HG03469 (cell line): ENCODE measurements around the gene LRR1.
"Not testable (repeated sequence)": the region's sequence is repeated elsewhere in the genome, so short reads cannot be mapped to it uniquely, and the experiment has no call there.

Experiments
- ATAC-seq: cut with Tn5 transposase; IDR thresholded peaks from one replicate; pipeline ENCODE4 v1.9.1; 2021; ENCODE audit warnings: mild to moderate bottlenecking, moderate library complexity, moderate number of reproducible peaks; ENCODE audit not compliant: unreplicated experiment

Gene LRR1

DNA sequence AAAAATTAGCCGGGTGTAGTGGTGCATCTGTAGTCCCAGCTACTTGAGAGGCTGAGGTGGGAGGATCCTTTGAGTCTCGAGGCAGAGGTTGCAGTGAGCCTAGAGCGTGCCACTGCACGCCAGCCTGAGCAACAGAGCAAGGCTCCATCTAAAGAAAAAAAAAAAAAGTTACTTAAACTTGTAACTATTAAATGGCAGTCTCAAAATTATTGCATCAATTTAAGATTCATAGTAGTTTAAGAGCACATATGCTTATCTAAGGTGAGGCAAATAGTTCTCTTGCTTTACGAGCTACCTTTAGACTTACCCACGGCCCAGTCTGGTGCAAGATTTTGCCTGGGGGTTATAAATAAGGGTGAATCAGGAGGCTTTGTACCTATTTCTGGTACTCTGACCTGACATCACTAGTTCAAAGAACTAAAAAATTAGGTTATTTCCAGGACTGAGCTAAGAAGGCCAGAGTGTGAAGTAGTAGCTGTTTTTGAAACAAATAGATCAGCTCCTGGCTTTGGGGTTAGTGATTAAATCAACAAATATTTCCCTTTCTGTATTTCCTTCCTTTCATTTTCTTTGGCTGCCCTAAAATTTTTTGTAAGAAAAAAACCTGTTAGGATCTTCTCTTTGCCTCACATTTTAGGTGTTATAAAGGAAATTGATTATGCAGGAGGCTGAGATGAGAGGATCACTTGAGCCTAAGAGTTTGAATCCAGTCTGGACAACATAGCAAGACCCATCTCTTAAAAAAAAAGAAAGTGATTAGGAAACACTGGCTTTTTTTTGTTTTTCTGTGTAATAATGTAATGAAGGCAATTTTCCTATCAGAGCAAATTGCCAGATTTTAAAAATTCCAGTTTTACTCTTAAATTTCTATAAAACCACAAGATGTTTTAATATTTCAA lies 25.4 kb downstream of the LRR1 start:
- no peak for ATAC-seq

DNA sequence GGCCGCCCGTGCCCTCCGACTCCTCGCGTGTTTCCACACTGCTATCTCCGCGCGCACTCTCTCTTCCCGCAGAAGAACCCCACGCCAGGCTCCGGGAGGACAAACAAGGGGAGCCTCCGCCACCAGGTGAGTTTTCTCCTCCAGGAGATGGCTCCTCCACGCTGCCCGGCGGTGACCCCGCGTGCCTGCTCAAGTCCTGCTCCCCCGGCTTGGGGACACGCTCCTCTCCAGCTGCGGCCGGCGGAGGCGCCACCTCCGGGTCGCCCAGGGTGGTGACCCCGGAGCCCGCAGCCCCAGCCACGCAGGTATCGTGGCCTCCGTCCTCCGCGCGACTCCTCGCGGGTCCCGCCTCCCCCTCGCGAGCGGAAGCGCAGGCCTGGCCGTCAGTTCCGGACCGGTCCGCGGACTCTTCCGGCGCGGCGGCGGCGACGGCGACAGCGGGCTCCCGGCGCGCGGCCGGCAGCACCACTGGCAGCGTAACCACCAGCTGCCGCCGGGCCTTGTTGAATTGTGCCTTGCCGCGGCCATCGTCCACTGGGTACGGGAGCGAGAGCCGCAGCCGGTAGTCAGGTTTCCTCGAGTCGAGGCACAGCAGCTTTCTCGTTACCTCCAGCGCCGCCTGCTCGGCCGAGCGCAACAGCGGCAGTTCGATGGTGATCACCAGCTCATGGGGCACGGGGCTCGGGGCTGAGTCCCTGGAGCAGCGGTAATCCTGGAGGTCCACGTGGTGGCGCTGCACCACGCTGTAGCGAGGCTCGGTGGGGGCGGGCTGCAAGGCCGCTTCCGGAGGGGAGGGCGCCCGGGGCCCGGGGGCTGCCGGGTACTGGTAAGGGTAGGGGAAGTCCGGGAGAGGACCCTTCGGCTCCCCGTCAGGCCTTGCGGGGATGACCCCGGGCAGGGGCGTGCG lies 35.2 kb downstream of the LRR1 start:
- peak; percentile 67 for ATAC-seq

DNA sequence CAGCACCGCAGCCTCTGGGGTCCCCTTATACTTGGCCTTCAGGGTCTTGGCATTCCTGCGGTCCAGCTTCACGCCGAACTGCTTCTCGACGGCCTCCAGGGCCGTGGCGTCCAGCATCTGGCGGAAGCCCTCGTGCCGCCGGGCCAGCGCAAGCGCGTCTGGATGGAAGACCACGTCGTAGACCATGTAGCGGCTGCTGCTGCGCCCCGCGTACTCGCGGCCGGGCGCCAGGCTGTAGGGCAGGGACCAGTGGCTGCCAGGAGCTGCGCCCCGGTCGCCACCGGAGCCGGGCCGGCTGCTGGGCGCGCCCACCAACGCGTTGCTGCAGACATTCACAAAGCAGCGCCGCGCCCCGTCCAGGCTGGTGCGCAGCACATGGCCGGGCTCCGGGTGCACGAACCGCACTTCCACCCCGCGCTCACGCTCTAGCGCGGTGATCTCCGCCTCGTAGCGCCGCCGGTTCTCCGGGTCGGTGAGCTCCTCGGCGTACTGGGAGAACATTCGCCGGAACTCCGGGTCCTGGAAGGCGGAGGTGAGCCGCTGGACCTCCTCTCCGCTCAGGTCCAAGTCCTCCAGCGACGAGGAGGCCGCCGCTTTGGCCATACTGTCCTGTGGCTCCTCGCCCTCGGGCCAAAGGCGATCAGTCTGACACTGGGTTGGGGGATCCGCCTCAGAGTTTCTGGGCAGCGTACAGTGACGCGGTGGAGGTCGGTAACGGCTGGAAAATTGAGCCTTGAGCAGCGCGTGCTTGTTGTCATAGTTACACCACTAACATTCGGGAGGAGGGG lies 36.0 kb downstream of the LRR1 start, which contains the start of gene DNAAF2:
TSS of gene DNAAF2 (minus strand) at position 698 of the 788 bp plus-strand sequence. CDS start at position 603, 95 bp downstream.
- ATAC-seq = peak; percentile 21

DNA sequence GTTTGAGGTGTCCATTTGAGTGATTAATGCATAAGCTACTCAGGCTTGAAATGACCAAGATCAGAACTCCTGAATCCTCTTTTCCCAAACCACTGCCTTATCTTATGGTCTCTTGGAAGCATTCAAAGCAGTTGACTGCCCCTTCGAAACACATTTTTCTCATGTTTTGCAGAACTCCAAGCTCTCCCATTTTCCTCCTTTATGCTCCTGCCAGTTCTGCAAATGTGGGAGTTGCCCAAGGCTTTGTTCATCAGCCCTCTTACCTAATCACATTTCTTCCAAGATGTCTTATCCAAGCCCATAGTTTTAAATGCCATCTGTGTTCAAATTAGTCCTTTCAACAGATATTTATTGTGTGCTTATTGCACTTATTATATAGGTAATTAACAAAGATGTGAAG lies 38.1 kb downstream of the LRR1 start:
- no peak for ATAC-seq

DNA sequence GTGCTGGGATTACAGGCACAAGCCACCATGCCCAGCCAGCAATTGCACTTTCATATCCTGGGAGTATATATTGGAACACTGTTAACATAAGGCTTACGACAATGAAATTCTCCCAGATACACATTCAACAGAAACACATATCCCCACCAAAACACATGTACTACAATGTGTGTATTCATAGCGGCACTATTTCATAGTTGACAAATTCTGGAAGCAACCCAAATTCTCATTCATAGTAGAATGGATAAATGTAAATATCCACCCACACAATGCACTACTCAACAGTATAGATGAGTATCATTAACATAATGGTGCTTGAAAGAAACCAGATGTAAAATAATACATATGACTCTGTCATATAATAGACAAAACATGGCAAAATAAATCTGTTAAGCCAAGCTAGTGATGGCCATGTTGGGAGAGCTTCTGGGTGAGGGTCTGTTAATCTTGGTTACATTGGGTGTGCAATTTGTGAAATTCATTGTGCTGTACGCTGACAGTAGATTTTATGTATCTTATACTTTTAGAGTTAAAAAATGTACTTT lies 38.9 kb downstream of the LRR1 start:
- ATAC-seq = no peak

DNA sequence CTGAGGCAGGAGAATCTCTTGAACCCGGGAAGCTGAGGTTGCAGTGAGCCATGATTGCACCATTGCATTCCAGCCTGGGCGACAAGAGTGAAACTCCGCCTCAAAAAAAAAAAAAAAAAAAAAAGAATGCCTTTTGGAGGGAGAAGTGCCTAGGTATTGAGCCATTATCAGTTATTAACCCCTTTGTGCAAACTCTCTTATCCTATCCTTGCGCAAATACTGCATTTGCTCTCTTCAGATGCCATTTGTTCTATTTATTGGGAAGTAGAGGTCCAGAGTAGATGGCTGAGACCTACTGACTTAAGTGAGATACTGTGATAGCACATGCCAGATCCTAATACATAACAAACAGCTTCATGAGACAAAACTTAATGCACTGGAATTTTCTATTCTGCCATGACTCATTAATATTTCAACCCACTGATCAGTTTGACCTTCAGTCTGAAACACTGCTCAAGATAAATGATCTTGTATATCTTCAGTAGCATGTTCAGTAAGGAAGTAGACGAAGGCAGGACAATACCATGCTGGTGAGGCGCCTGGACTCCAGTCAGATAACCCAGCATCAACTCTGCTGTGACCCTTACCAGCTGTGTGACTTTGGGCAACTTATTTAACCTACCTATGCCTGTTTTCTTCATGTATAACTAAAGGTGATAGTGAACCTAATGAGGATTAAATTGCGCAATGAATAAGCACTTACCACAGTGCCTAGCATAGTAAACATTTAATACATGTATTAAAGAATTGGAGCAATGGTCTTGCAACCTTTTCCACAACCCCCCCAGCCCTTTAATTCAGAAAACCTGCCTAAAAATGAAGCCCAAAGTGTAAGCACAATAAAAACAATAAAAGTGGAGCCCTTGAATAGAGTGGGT lies 42.0 kb downstream of the LRR1 start:
- no peak for ATAC-seq

DNA sequence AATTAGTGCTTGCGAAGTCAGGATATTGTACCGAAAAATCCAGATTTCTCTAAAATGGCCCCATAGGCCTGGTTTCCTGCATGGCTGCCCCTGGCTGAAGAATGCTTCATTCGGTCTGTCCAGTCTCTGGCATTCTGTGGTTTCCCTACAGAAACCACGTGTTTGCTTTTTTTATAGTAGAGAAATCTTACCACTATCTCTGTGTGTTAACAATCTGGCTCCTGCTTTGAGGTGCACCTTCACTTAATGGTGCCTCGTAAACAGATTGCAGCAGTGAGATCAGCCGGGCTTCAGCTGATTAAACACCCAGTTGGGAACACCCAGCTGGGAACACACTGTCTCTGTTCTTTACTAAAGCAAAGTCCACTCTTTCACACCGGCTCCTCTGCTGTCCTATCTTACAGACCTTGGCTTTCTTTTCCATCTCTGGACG lies 43.0 kb downstream of the LRR1 start:
- no peak for ATAC-seq

DNA sequence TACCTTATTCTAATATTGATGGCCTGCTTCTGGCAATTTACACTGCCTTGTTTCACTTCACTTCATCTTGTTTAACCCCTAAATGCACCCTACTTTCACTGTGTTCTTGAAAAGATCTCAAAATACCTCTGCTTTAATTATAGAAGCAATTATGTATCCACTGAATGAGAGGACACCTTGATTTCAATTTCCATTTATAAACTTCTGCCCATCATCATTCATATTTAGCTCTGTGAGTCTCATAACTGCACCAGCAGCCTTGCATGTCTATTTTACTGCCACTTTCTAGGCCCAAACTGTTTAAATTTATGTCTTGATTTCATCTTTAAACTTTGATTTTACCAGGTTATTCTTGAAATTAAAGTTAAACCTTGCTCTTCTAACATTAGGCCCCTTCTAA lies 43.4 kb downstream of the LRR1 start:
- ATAC-seq = no peak

DNA sequence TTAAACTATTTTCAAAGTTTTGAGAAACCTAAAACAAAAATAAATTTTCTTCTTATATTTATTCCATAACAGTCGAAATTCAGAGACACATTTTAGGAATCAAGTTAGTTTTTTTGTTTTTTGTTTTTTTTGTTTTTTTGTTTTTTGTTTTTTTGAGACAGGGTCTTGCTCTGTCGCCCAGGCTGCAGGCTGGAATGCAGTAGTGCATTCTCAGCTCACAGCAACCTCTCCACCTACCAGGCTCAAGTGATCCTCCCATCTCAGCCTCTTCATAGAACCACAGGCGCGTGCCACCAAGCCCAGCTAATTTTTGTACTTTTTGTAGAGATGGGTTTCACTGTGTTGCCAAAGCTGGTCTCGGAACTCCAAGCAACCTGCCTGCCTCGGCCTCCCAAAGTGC lies 54.8 kb downstream of the LRR1 start:
- ATAC-seq = no peak

DNA sequence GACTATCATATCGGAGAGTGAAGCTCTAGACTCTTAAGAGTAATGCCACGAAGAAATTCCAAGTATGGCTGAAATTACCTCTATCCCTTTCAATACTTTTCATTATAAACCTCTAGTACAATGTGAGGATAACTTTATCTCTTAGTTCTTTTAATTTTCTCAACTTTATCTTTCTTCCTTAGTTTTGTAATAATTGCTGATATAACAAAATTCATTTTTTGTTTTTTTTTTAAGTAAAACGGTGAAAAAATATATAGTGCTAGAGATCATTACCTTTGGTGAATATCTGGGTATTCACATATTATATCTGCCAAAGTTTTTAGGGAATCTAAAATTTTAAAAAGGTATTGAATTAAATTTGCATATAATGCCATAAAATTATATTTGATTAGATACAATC lies 55.8 kb downstream of the LRR1 start:
- ATAC-seq = no peak

DNA sequence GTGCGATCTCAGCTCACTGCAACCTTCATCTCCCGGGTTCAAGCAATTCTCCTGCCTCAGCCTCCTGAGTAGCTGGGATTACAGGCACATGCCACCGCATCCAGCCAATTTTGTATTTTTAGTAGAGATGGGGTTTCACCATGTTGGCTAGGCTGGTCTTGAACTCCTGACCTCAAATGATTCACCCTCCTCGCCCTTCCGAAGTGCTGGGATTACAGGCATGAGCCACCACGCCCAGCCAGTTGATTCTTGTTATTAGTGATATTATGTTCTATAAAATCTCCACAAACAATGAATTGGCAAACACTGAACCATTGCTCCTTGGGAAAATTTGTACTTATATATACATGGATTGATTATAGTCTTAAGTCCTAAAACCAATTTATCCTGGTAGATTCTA lies 58.8 kb downstream of the LRR1 start:
- ATAC-seq = not testable (repeated sequence)

DNA sequence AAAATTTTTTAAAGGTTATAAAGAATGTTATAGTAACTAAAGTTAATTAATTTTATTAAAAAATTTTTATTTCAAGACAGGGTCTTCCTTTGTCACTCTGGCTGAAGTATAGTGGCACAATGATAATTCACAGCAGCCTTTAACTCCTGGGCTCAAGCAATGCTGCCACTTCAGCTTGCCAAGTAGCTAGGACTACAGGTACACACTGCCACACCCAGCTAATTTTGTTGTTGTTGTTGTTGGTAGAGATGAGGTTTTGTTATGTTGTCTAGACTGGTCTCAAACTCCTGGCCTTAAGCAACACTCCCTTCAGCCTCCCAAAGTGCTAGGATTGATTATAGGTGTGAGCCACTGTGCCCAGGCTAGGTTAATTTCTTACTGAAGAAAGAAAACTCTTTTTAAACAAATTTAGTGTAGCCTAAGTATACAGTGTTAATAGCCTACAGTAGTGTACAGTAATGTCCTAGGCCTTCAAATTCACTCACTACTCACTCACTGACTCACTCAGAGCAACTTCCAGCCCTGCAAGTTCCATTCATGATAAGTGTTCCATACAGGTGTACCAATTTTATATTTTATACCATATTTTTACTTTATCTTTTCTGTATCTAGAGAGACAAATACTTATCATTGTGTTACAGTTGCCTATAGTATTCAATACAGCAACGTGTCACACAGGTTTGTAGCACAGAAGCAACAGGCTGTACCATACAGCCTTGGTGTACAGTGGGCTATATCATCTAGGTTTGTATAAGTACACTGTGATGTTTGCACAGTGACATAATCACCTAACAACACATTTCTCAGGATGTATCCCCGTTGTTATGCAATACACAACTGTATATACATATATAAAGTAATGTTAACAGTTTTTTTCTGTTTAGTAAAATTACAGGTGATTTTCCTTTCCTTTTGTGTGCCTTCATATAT lies 61.1 kb downstream of the LRR1 start:
- ATAC-seq = no peak
